Activated CD4-positive, CD25-positive, alpha-beta regulatory T cell treated with anti-CD3 and anti-CD28 coated beads, Interleukin-2, amount 50 U/mL, for 24 hours (primary cell): ENCODE results near the gene THEMIS.
"Not testable (repeated sequence)": the region's sequence is repeated elsewhere in the genome, so short reads cannot be mapped to it uniquely, and the experiment has no call there.

Source experiments
- ATAC-seq, 2 donors: fragments of 150-1000 bp; cut with Tn5 transposase; one replicate each; pipeline ENCODE4 v1.10.0; 2021; ENCODE audit warnings: mild to moderate bottlenecking in 1 of 2, moderate library complexity in 1 of 2

The THEMIS gene

DNA sequence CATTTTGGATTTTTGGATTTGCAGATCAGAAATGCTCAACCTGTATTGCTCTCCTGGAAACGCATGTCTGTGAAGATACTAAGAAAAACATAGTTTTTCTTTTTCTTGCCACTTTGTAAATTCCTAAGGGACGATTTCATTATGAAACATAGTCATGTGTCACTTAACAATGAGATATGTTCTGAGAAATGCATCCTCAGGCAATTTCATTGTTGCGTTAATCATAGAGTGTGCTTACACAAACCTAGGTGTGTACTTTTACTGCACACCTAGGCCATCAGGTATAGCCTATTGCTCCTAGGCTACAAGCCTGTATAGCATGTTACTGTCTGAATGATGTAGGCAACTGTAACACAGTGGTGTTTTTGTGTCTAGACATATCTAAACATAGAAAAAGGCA is 13.4 kb upstream of the THEMIS start:
- no peak for ATAC-seq

DNA sequence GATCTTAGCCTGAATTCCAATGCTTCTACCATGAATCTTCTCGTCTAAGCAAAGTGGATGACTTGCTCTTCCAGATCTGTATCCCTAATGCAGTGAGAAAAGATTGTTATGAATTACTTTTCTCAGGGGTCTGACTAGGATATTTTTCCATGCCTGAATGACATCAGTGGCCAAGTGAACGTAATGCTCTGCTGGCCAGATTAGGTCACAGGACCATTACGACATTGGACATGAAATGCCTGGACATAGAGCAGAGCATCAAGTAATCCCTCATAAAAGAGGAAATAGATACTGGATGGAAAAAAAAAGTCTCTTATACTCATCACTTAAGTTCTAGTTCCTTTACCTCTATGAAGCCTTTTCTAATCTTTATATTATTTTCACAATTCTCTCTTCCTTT is 12.1 kb upstream of the THEMIS start:
- no peak for ATAC-seq

- ATAC-seq: peak; percentile 61 to 66
Observed at GRCh38 chr6:127907960-127908640, 7.2 kb upstream of the THEMIS start.

DNA sequence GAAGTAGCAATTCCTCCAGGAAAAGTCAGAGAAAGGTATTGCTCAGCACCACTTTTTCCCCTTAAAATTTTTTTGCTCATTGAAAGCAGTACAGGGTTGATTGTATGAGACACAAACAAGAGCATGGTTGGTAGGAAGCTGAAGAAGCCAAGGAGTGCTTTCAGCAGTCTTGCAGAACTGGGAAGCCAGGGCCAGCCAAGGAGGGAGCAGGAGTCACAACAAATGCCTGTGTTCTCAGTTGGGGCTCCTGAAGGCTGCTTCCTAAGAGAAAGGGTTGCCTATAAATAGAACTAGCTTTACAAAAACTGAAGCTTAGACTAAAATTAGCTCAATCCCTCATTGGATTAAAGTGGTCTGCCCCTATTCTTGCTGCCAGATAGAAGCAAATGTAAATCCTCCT is 3.3 kb upstream of the THEMIS start:
- ATAC-seq: no peak

DNA sequence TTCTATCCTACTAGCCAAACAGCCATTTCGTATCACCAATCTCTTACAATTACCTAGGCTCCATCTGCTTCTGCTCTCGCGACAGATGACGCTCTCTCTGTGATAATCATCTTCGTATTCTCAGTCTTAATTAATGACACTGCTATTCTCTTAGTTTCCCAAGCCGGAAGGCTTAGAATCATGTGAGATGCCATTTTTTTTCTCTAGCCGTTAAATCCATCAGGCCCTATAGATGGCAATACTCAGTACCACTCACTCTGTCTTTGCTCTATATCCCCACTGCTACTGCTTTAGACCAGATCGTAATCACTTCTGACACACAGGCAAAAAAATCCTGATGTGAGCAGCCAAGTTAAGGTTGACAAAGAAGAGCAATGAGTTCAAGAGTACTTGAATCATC is 2.1 kb upstream of the THEMIS start:
- no peak for ATAC-seq

DNA sequence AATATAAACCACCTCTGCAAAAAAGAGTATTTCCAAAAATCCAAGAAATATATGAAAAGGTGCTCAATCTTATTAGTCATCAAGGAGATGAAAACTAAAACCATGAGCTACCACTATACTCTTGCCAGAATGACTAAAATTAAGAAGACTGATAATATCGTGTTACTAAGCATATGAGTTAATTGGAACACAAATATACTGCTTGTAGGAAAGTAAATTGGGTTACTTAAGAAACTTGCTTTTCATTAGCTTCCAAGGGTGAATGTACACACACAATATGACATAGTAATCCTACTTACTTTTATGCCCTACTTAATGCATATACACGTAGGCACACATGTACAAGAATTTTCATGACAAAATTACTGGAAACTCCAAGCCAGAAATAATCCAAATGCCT is 3.4 kb downstream of the THEMIS start:
- ATAC-seq: peak; percentile 83 to 85

- no peak for ATAC-seq
Observed at GRCh38 chr6:127894051-127894450, 6.8 kb downstream of the THEMIS start.

DNA sequence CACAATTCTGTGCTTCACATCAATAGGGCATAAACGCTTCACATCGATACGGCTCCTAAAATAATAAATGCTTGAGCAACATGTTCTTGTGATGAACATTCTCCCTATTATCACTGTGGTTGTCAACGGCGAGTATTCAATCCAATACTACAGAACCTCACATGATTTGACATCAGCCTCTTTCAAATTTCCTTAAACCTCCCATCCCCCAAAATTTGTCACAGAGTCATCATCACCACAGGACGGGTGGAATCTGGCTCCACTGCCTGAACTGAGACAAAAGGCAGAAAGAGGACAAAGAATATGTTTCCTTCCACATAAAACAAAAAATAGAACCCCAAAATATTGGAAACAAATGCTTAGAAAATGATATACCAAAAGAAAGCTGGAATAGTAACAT is 7.3 kb downstream of the THEMIS start:
- ATAC-seq: peak in 1 of 2 donors; percentile 30

DNA sequence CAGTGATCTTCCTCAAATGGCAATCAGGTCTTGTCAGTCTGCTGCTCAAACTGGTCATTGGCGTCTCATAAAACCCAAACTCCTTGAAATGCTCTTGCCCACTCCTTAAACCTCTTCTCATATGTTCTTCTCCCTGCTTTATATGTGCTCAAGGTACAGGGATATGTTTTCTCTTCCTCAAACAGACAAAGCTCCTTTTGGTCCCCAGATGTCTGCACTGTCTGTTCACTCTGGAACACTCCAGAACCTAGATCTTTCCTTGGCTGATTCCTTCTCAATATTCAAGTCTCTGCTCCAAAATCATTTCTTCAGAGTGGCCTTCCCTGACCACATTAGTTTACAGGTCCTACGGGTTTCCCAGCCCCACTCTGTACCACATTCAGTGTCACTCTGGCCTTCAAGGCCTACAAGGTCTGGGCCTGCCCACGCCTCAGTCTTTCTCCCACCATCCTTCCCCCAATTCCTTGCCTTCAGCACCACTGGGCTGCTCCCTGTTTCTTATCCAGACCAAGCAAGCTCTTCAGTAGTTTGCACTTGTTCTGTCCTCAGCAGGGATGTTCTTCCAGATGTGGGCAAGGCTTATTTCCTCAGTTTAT is 9.0 kb downstream of the THEMIS start:
- no peak for ATAC-seq

DNA sequence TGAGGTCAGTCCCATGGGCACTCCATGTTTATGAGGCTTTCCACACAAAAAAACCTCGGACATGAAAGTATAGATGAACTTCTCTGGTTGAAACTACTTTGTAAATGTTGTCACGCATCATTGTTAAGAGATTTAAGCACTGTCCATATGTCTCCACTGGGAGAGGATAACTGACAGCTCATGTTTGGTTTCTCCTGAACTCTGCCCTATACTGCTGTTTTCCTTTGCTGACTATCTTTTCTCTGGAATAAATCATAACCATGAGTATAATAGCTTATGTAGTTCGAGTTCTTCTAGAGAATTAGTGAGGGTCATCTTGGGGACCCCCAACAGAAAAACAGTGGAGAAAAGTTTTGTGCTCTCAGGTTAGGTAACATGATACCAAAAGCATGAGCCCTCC is 14.3 kb downstream of the THEMIS start:
- ATAC-seq: no peak

DNA sequence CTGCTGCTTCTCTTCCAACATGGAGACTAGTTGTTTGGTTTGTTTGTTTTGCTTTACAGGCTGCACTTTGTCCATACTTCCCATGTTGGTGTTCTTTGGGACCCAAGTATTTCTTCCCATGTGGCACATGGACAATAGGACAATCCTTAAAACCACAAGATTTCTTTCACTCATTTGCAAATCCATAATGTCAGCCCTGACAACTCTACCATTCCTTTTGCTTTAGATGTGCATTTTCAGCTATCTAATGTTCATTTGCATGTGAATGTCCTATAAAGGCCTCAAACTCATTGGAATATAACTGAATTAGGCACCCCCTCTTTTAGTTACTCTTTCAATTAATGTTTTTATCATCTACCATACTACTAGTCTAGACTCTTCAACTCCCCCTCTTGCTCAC is 16.7 kb downstream of the THEMIS start:
- ATAC-seq: no peak

GRCh38 chr6:127881949-127882348 is 18.9 kb downstream of the THEMIS start:
- ATAC-seq: not testable (repeated sequence)

DNA sequence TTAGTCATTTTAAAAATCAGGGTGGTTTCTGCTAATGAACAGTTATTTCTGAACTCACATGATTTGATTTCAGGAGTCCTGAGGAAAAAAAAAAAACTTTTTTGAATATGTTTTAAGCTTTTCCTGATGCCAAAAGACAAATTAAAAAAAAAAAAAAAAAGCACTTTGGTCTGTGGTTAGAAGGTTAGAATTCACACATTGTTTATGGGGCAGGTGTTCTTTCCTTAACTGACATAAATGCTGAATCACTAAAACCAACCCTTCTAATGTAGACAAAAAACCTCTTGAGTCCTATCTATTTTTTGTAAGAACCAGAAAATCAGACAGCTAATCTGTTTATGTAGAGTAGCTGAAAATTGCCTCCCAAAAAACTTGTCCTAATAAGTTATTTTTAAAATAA is 20.4 kb downstream of the THEMIS start:
- ATAC-seq: no peak

DNA sequence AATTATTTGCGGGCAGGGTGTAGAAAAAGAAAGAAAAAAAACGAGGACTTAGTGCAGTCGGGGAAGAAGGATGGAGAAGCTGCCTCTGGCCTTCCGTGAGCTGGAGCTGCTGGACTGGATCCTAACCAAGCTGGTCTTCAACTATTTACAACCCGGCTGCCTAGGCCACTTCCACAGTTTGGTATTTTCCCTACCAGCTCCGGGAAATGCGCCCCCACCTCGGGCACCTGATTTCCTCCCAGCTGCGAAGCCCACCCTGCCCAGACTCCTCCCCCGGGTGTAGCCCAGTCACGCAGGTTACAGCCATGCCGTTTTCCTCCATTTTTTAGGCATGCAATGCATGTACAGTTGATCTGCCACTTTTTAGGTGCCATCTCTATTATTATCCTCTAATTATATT is 21.2 kb downstream of the THEMIS start:
- no peak for ATAC-seq

DNA sequence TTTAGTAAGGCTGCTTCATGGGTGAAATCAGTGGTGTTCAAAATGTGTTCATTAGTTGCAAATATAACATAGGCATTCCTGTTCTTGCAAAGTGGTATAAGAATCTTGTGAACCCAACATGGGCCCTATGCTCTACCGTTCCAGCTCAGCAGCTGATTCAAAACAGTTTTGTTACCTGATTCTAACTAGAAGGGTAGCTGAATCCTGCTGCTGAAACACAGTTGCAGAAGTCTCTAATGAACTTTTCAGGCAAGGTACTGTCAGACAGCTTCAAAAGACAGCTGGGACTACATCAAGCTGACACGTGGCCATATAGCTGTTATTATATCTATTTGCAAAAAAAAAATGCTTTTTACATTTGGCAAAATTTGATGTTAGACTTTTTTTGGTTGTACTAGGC is 22.7 kb downstream of the THEMIS start:
- ATAC-seq: no peak

GRCh38 chr6:127877231-127877630 is 23.6 kb downstream of the THEMIS start:
- peak; percentile 56 to 69 for ATAC-seq

- ATAC-seq: no peak
Observed at GRCh38 chr6:127869772-127870404, 31.0 kb downstream of the THEMIS start.

DNA sequence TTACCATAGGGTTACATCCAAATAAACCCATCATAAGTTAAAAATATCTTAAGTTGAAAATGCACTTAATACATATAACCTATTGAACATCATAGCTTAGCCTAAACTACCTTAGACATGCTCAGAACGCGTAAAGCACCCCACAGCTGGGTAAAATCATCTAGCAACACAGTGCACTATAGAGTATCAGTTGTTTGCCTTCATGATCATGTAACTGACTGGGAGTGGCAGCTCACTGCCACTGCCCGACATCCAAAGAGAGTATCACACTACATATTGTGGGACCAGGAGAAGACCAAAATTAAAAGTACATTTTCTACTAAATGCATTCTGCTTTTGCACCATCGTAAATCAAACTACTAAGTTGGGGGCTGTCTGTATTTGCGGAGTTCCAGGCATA is 31.7 kb downstream of the THEMIS start:
- no peak for ATAC-seq

DNA sequence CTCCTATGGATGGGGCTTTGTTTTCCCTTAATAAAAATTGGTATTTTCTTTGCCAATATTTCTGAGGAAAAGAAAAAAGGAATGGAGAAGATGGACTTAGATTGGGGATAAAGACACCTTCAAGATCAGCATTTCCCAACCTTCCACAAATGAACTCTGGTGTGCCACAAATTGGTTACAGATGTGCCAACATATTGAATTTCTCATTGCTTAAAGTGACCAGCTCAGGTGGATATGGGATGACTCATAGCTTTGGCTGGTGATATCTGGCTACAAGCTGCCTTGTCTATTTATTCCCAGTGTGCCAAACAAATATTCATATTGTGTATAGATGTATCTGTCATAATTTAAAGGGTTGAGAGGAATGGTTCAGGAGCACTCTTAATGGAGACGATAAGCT is 32.5 kb downstream of the THEMIS start:
- ATAC-seq: no peak

GRCh38 chr6:127866766-127867165 is 34.1 kb downstream of the THEMIS start:
- no peak for ATAC-seq

- ATAC-seq: no peak
Observed at GRCh38 chr6:127865108-127865507, 35.8 kb downstream of the THEMIS start.

- no peak for ATAC-seq
Observed at GRCh38 chr6:127864701-127865100, 36.2 kb downstream of the THEMIS start.

DNA sequence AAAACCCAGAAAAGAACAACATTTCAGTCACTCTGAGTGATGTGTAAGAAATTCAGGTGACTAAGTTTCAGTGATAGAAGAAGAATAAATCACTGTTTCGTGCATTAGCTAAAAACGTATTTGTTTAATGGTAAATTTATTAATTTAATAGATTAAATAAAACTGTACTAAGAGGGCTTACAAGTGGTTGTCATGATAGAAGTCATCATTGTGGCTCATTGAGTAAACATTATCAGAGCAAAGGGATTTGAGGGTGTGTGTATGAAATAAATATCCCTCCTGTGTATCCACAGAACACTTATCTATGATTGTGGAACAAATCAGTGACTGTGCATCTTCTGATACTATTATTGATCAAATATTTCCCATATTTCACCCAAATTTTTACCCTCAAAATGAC is 40.1 kb downstream of the THEMIS start:
- no peak for ATAC-seq

DNA sequence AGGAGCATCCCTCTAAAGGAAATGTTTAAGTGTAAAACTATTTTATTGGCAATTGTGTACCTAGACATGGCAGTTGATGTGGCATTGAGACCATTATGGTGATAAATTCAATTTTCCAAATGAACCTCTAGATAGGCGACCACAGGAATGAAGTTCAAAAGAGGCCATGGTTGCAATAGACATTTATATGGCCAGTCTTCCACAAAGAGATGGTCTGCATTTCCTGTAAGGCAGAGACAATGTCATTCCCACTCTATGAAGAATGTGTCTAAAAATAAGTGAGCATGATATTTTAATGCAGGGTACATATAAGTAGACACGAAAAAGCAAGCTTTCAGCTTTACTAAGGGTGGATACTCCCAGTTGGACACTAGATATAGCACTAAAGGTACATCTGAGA is 40.9 kb downstream of the THEMIS start:
- ATAC-seq: no peak
